HCT116 (cell line): Measurements from ENCODE around the gene SLIT1. TPM values are rescaled to one million over a fixed set of nuclear protein-coding genes. Genes with fewer than 3 reads are reported as not detected.

ENCODE experiments used
- ATAC-seq: fragments of 200-7000 bp; cut with Tn5 transposase; 2 replicates; pipeline ENCODE4 v1.9.1; 2020; ENCODE audit warnings: mild to moderate bottlenecking, moderate library complexity
- BruUV-seq: library from RNA; stranded (reverse); fragments of 400-500 nt; replicated peaks from 2 replicates; lab custom pipeline; 2021; lab: Mats Ljungman, UMichigan
- CTCF ChIA-PET: fragments of 300-600 bp; sonication (Branson Sonifier 250); formaldehyde crosslinking; loops from one replicate; lab custom pipeline; 2021; ENCODE audit warnings: antibody characterized with exemption; lab: Charles Lee
- POLR2A ChIA-PET: fragments of 300-600, 350-600 bp; sonication (Branson Sonifier 250); formaldehyde crosslinking; loops from one replicate; lab custom pipeline; 2021; ENCODE audit warnings: antibody characterized with exemption; lab: Charles Lee
- RAD21 ChIA-PET, 2 experiments: fragments of 300-600 bp; sonication (Branson Sonifier 250); formaldehyde crosslinking; loops; one replicate each; lab custom pipeline; 2023; ENCODE audit warnings: low total read pairs in 2 of 2; ENCODE audit not compliant: uncharacterized antibody in 2 of 2, unreplicated experiment in 2 of 2, low non-redundant PET in 1 of 2; lab: Charles Lee
- DNase-seq: peaks from one replicate; pipeline ENCODE4 v3.0.0-alpha.2; 2010; ENCODE audit warnings: low read depth, low spot score
- H2AFZ ChIP-seq: fragments of 200-600 bp; shearing (Covaris generic), sonication (generic); 2 replicates; pipeline ENCODE4 v1.6.1; 2017; ENCODE audit warnings: low read depth, mixed run types, mixed read lengths, antibody characterized with exemption, low read length; ENCODE audit not compliant: poor library complexity, severe bottlenecking
- H3K27ac ChIP-seq: 2 replicates; pipeline ENCODE4 v1.5.1; 2012; ENCODE audit warnings: low read depth, low read length
- H3K27me3 ChIP-seq: fragments of 200-600 bp; sonication (generic); 2 replicates; pipeline ENCODE4 v1.6.1; 2016; ENCODE audit warnings: mixed run types, low read length, mixed read lengths; ENCODE audit not compliant: insufficient read depth
- H3K36me3 ChIP-seq, 2 experiments: fragments of 200-500 bp in 1 of 2; fragments of 200-600 bp in 1 of 2; sonication (Bioruptor generic) in 1 of 2; sonication (generic) in 1 of 2; 2 replicates each; pipeline versions ENCODE4 v1.5.1 to v1.6.1; 2014 to 2016; ENCODE audit warnings: low read length in 2 of 2, inconsistent platforms in 1 of 2, mixed read lengths in 1 of 2, mixed run types in 1 of 2; ENCODE audit not compliant: insufficient read depth in 2 of 2, control insufficient read depth in 1 of 2
- H3K4me1 ChIP-seq, 2 experiments: fragments of 200-600 bp in 1 of 2; sonication (generic) in 1 of 2; 2 replicates each; pipeline versions ENCODE4 v1.5.1 to v1.6.1; 2012 to 2017; ENCODE audit warnings: low read length in 2 of 2, inconsistent platforms in 1 of 2, mild to moderate bottlenecking in 1 of 2, mixed read lengths in 1 of 2, mixed run types in 1 of 2, moderate library complexity in 1 of 2; ENCODE audit not compliant: insufficient read depth in 2 of 2, control insufficient read depth in 1 of 2
- H3K4me2 ChIP-seq: fragments of 200-600 bp; sonication (generic); 2 replicates; pipeline ENCODE4 v1.6.1; 2017; ENCODE audit warnings: mixed run types, low read length, mixed read lengths
- H3K4me3 ChIP-seq, 2 experiments: fragments of 200-600 bp in 1 of 2; sonication (generic) in 1 of 2; replicated peaks in 1 of 2; 2 replicates each; pipeline ENCODE4 v1.5.1; 2011 to 2016; ENCODE audit warnings: low read length in 2 of 2, control low read depth in 1 of 2, low read depth in 1 of 2, mild to moderate bottlenecking in 1 of 2, mixed read lengths in 1 of 2, mixed run types in 1 of 2
- H3K79me2 ChIP-seq: fragments of 200-600 bp; sonication (generic); 2 replicates; pipeline ENCODE4 v1.6.1; 2017; ENCODE audit warnings: mild to moderate bottlenecking, mixed run types, low read length, moderate library complexity, mixed read lengths; ENCODE audit not compliant: insufficient read depth
- H3K9ac ChIP-seq: fragments of 200-600 bp; sonication (generic); 2 replicates; pipeline ENCODE4 v1.6.1; 2016; ENCODE audit warnings: low read length, mixed read lengths
- H3K9me2 ChIP-seq: fragments of 200-600 bp; sonication (generic), shearing (Covaris generic); 2 replicates; pipeline ENCODE4 v1.6.1; 2017; ENCODE audit warnings: mixed run types, mild to moderate bottlenecking, moderate library complexity; ENCODE audit not compliant: insufficient read depth
- H3K9me3 ChIP-seq, 2 experiments: fragments of 200-500 bp in 1 of 2; fragments of 200-600 bp in 1 of 2; sonication (Bioruptor generic) in 1 of 2; sonication (generic) in 1 of 2; 2 replicates each; pipeline ENCODE4 v1.6.1; 2014 to 2017; ENCODE audit warnings: low read length in 2 of 2, mixed read lengths in 2 of 2, inconsistent platforms in 1 of 2, low read depth in 1 of 2, mild to moderate bottlenecking in 1 of 2, mixed run types in 1 of 2, moderate library complexity in 1 of 2; ENCODE audit not compliant: control insufficient read depth in 1 of 2, insufficient read depth in 1 of 2
- H4K20me1 ChIP-seq: fragments of 200-600 bp; sonication (generic), shearing (Covaris generic); 2 replicates; pipeline ENCODE4 v1.6.1; 2017; ENCODE audit warnings: mixed run types, mild to moderate bottlenecking, moderate library complexity; ENCODE audit not compliant: insufficient read depth
- ATF3 ChIP-seq: IDR thresholded peaks from 2 replicates; pipeline ENCODE4 v1.6.1; 2012
- CBX3 ChIP-seq: IDR thresholded peaks from 2 replicates; pipeline ENCODE4 v1.6.1; 2012; ENCODE audit warnings: low read depth
- EGR1 ChIP-seq: IDR thresholded peaks from 2 replicates; pipeline ENCODE4 v1.6.1; 2012; ENCODE audit warnings: low read depth
- ELF1 ChIP-seq: IDR thresholded peaks from 2 replicates; pipeline ENCODE4 v1.6.1; 2012; ENCODE audit warnings: low read depth, borderline replicate concordance
- EZH2 ChIP-seq: fragments of 200-600 bp; sonication (generic); IDR thresholded peaks from 2 replicates; pipeline ENCODE4 v1.6.1; 2017; ENCODE audit warnings: antibody characterized with exemption, mixed run types
- EZH2phosphoT487 ChIP-seq: fragments of 200-600 bp; IDR thresholded peaks from 2 replicates; pipeline ENCODE4 v1.6.1; 2018; ENCODE audit warnings: antibody characterized with exemption, borderline replicate concordance
- JUND ChIP-seq: IDR thresholded peaks from 2 replicates; pipeline ENCODE4 v1.6.1; 2012
- POLR2A ChIP-seq: IDR thresholded peaks from 2 replicates; pipeline ENCODE4 v1.7.0; 2011; ENCODE audit warnings: borderline replicate concordance; ENCODE audit not compliant: insufficient read depth, insufficient read length; ENCODE audit errors: extremely low read depth
- SIN3A ChIP-seq: IDR thresholded peaks from 2 replicates; pipeline ENCODE4 v1.6.1; 2012; ENCODE audit warnings: low read depth
- SP1 ChIP-seq: IDR thresholded peaks from 2 replicates; pipeline ENCODE4 v1.6.1; 2012; ENCODE audit warnings: low read depth
- TCF7L2 ChIP-seq: IDR thresholded peaks from 2 replicates; pipeline ENCODE4 v1.7.0; 2011; ENCODE audit warnings: borderline replicate concordance, inconsistent platforms; ENCODE audit not compliant: insufficient read depth, insufficient read length; ENCODE audit errors: extremely low read depth
- YY1 ChIP-seq: IDR thresholded peaks from 2 replicates; pipeline ENCODE4 v1.6.1; 2011; ENCODE audit warnings: low read length, low read depth, moderate library complexity, mild to moderate bottlenecking; ENCODE audit not compliant: insufficient replicate concordance; ENCODE audit errors: extremely low read depth
- intact Hi-C: fragments of 100-400 bp; cut with micrococcal nuclease; formaldehyde crosslinking; loops from 2 replicates; pipeline ENCODE4 v1.10.0; 2022
- total RNA-seq: library from RNA; stranded (reverse); gene quantifications from one replicate; pipeline ENCODE4 v1.2.1, GENCODE V29; 2021; ENCODE audit not compliant: unreplicated experiment
- TF ChIP-seq, protein P1 (sequence below), 3 experiments: fragments of 200-600 bp in 1 of 3; sonication (generic) in 1 of 3; IDR thresholded peaks in 2 of 3; conservative IDR thresholded peaks in 1 of 3; 2 replicates each; pipeline ENCODE4 v1.5.1; 2012 to 2017; ENCODE audit warnings: low read depth in 2 of 3, low read length in 2 of 3, antibody characterized with exemption in 1 of 3, borderline replicate concordance in 1 of 3, control low read depth in 1 of 3, mild to moderate bottlenecking in 1 of 3, mixed read lengths in 1 of 3, mixed run types in 1 of 3, moderate library complexity in 1 of 3; ENCODE audit not compliant: insufficient read depth in 1 of 3
- TF ChIP-seq, protein P2 (sequence below): IDR thresholded peaks from 2 replicates; pipeline ENCODE4 v1.6.1; 2011; ENCODE audit warnings: mild to moderate bottlenecking, low read length, moderate library complexity; ENCODE audit not compliant: insufficient replicate concordance; ENCODE audit errors: extremely low read depth

SLIT1 gene
- total RNA-seq, 1 experiment from 2014 or later, result 0.42 TPM

DNA sequence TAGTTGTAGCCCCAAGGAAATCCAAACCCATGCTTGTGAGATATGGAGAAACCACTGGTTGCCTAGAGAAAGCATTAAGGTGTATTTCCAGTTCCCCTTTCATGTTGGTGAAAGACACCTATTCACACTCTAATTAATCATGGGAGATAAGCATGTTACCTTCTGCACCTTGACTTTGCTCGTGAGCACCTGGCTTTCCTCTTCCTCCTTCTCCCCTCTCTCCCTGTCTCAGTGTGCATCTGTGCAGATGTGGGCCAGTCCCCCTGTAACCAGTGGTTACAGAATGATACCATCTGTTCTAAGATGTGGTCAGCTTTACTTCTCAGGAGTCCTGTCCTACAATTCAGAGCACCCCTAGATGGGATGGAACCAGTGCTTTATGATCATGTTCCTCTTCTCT, 193.0 kb downstream of the SLIT1 start:
- intact Hi-C loops, result no loop called here
- H4K20me1 ChIP-seq, result no peaks in the 10 kb centered on the region
- H3K36me3 ChIP-seq, result no peaks in the 10 kb centered on the region
- no peaks in the 10 kb centered on the region for H3K27me3 ChIP-seq
- no peak for DNase-seq
- no peaks in the 10 kb centered on the region for H3K9me2 ChIP-seq
- no peak for ATAC-seq
- no peak overlapping the region for H3K4me2 ChIP-seq
- no peaks in the 10 kb centered on the region for H3K4me1 ChIP-seq
- no peaks in the 10 kb centered on the region for H3K9me3 ChIP-seq
- TF ChIP-seq SIN3A (no peak), SP1 (no peak), EGR1 (no peak), ATF3 (no peak), POLR2A (no peak), CBX3 (no peak), JUND (no peak), EZH2 (no peak), TCF7L2 (no peak), EZH2phosphoT487 (no peak), YY1 (no peak), ELF1 (no peak)
- TF ChIP-seq, protein P1, sequence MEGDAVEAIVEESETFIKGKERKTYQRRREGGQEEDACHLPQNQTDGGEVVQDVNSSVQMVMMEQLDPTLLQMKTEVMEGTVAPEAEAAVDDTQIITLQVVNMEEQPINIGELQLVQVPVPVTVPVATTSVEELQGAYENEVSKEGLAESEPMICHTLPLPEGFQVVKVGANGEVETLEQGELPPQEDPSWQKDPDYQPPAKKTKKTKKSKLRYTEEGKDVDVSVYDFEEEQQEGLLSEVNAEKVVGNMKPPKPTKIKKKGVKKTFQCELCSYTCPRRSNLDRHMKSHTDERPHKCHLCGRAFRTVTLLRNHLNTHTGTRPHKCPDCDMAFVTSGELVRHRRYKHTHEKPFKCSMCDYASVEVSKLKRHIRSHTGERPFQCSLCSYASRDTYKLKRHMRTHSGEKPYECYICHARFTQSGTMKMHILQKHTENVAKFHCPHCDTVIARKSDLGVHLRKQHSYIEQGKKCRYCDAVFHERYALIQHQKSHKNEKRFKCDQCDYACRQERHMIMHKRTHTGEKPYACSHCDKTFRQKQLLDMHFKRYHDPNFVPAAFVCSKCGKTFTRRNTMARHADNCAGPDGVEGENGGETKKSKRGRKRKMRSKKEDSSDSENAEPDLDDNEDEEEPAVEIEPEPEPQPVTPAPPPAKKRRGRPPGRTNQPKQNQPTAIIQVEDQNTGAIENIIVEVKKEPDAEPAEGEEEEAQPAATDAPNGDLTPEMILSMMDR (IDR thresholded peaks at IDR 0.05 in 2 of 3, conservative IDR thresholded peaks at IDR 0.05 in 1 of 3; ENCODE audit: borderline replicate concordance in 1 of 3, insufficient read depth in 1 of 3, low read depth in 2 of 3, low read length in 2 of 3), result no peak
- TF ChIP-seq, protein P2, sequence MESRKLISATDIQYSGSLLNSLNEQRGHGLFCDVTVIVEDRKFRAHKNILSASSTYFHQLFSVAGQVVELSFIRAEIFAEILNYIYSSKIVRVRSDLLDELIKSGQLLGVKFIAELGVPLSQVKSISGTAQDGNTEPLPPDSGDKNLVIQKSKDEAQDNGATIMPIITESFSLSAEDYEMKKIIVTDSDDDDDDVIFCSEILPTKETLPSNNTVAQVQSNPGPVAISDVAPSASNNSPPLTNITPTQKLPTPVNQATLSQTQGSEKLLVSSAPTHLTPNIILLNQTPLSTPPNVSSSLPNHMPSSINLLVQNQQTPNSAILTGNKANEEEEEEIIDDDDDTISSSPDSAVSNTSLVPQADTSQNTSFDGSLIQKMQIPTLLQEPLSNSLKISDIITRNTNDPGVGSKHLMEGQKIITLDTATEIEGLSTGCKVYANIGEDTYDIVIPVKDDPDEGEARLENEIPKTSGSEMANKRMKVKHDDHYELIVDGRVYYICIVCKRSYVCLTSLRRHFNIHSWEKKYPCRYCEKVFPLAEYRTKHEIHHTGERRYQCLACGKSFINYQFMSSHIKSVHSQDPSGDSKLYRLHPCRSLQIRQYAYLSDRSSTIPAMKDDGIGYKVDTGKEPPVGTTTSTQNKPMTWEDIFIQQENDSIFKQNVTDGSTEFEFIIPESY, result no peak
- H3K79me2 ChIP-seq, result no peaks in the 10 kb centered on the region
- BruUV-seq, result no TSS peak
- no peak overlapping the region for H3K9ac ChIP-seq
- RAD21 ChIA-PET, result no interaction called here
- CTCF ChIA-PET, result no interaction called here
- POLR2A ChIA-PET, result no interaction called here
- no peak overlapping the region for H2AFZ ChIP-seq
- no peak overlapping the region for H3K4me3 ChIP-seq
- H3K27ac ChIP-seq, result no peak overlapping the region
